Mesothelial cell of epicardium (in vitro differentiated cells): Measurements from ENCODE around the gene HSPA12A. TPM values are rescaled to one million over a fixed set of nuclear protein-coding genes. Genes with fewer than 3 reads are reported as not detected.

Experiments
- DNase-seq, 2 experiments: peaks; one replicate each; pipeline ENCODE4 v3.0.0; 2021; ENCODE audit warnings: low spot score in 2 of 2; ENCODE audit not compliant: unreplicated experiment in 2 of 2
- H3K27ac Mint-ChIP-seq: 2 replicates; pipeline ENCODE4 v1.8.0; 2021; ENCODE audit warnings: mixed read lengths
- H3K27me3 Mint-ChIP-seq: 2 replicates; pipeline ENCODE4 v1.8.0; 2021; ENCODE audit warnings: low read depth, mixed read lengths
- H3K36me3 Mint-ChIP-seq: 2 replicates; pipeline ENCODE4 v1.8.0; 2021; ENCODE audit warnings: mixed read lengths
- H3K4me1 Mint-ChIP-seq: 2 replicates; pipeline ENCODE4 v1.8.0; 2021; ENCODE audit warnings: mixed read lengths
- H3K4me3 Mint-ChIP-seq: 2 replicates; pipeline ENCODE4 v1.8.0; 2021; ENCODE audit warnings: mild to moderate bottlenecking, moderate library complexity, mixed read lengths
- H3K9me3 Mint-ChIP-seq: 2 replicates; pipeline ENCODE4 v1.8.0; 2021; ENCODE audit warnings: mixed read lengths
- total RNA-seq: library from RNA; stranded (reverse); gene quantifications from 3 replicates; pipeline ENCODE4 v1.2.1, GENCODE V29; 2021
- TF ChIP-seq, protein P1 (sequence below): fragments of 200-600 bp; sonication (generic); IDR thresholded peaks from one replicate; pipeline ENCODE4 v1.5.0; 2021; ENCODE audit warnings: antibody characterized with exemption; ENCODE audit not compliant: unreplicated experiment

Gene HSPA12A
- total RNA-seq, 1 donor from 2014 or later = 11.8 TPM

DNA sequence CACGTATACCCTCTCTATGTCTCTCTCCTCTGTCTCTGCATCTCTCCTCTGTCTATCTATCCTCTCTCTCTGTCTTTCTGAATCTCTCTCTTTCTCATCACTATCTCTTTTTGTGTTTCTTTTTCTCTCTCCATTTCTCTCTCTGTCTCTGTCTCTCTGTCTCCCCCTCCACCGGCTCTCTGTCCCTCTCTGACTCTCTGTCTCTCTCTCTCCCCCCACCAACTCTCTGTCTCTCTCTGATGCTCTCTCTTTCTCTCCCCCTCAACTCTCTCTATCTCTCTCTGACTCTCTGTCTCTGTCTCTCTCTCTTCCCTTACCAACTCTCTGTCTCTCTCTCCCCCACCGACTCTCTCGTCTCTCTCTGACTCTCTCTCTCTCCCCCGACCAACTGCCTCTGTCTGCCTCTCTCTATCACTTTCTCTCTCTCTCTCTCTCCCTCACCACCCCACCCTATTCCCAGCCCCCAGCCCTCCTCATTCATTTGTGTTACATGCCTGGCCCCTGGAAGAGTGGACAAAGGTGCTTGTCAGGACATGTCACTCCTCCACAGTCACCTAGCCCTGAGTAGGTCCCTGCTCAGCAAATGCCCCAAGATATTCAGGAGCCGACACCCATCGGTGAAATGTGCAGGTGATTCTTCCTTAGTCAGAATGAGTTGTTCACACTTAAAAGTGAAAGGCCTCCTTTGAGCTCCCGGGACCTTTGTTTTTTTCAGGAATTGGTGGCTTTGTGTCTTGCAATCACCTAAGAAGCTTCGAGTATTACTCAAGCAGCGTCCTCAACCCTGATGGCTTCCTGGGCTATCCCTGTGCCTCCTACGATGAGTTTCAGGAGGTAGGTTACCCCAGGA lies 108.0 kb downstream of the HSPA12A start:
- TF ChIP-seq, protein P1, sequence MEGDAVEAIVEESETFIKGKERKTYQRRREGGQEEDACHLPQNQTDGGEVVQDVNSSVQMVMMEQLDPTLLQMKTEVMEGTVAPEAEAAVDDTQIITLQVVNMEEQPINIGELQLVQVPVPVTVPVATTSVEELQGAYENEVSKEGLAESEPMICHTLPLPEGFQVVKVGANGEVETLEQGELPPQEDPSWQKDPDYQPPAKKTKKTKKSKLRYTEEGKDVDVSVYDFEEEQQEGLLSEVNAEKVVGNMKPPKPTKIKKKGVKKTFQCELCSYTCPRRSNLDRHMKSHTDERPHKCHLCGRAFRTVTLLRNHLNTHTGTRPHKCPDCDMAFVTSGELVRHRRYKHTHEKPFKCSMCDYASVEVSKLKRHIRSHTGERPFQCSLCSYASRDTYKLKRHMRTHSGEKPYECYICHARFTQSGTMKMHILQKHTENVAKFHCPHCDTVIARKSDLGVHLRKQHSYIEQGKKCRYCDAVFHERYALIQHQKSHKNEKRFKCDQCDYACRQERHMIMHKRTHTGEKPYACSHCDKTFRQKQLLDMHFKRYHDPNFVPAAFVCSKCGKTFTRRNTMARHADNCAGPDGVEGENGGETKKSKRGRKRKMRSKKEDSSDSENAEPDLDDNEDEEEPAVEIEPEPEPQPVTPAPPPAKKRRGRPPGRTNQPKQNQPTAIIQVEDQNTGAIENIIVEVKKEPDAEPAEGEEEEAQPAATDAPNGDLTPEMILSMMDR = no peak
- H3K27me3 Mint-ChIP-seq = peaks cover 29% of the 10 kb centered on the region
- DNase-seq = no peak

DNA sequence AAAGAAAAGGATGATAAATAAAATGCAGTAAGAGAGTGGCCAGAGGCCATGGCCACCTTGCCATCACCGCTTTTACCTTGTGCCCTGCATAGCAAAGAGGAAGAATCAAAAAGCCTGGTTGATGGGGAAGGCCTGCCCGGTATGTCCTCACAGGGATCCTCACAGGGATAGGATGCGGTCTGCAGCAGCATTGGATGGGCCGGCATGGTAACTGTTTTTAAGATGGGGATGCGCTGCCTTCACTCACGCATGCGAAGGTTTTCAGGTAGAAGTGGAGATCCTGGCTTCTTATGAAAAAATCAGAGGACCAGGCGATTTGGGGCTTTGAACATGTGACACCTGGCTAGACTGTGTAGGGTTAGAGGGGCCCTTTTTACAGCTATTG lies 109.2 kb downstream of the HSPA12A start:
- Mint-ChIP-seq H3K36me3 (no peaks in the 10 kb centered on the region), H3K4me3 (no peak overlapping the region), H3K27me3 (peaks cover 34% of the 10 kb centered on the region), H3K27ac (no peak overlapping the region), H3K4me1 (no peaks in the 10 kb centered on the region), H3K9me3 (no peaks in the 10 kb centered on the region)
- TF ChIP-seq, protein P1 = no peak
- no peak for DNase-seq

More for the DNA sequence above, 108.0 kb downstream of the HSPA12A start:
- no peak overlapping the region for H3K4me3 Mint-ChIP-seq
- no peak overlapping the region for H3K27ac Mint-ChIP-seq
- peaks cover under 1% of the 10 kb centered on the region for H3K9me3 Mint-ChIP-seq
- H3K36me3 Mint-ChIP-seq = no peaks in the 10 kb centered on the region
- no peaks in the 10 kb centered on the region for H3K4me1 Mint-ChIP-seq

DNA sequence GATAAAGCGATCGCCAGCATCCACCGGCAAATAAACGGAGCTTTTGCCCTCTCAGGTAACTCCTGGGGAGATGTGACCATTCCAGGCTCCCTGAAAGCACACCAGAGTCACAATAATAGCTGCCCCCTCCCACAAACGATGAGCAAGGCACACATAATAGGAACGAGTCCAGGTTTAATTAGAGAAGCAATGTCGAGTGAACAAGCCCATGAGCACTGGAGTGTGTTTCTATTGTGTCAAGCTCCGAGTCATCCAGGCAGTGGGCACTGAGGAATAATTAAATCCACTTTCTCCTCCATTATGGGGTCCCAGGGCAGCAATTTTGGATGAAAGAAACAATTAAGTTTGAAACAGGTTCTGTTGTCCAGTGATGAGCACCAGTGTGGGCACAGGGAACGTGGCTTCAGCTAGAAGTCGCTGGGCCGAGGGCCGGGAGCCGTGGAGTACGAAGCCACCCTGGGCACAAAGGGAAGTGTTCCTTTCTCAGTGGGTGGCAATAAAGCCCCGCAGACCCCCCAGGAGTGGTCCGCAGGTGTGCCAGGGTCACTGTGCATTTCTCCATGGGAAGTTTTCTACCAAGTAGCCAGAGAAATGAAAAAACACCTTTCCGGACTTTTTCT lies 109.7 kb downstream of the HSPA12A start:
- TF ChIP-seq, protein P1 = no peak
- H3K4me1 Mint-ChIP-seq = no peaks in the 10 kb centered on the region
- no peak overlapping the region for H3K4me3 Mint-ChIP-seq
- H3K27me3 Mint-ChIP-seq = peaks cover 31% of the 10 kb centered on the region
- H3K36me3 Mint-ChIP-seq = no peaks in the 10 kb centered on the region
- no peaks in the 10 kb centered on the region for H3K9me3 Mint-ChIP-seq
- H3K27ac Mint-ChIP-seq = no peak overlapping the region
- no peak for DNase-seq

DNA sequence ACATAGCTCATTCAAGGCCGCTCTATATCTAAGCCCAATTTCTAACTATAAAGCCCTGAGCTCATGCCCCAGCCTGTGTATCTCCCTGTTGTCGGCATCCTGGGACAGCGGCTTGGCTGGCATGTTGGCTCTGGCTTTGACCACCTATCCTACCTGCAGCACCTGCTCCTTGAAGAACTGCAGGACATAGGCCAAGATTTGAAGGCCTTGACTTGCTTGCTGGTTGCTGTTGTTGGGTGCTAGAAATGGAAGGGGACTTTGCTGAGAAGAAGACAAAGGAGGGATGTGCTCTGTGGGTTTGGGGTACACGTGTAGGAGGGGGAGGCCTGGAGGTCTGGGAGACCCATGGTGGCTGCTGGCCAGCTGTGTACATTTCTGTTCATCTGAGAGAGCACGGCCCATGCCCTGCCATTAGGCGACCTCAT lies 110.5 kb downstream of the HSPA12A start:
- Mint-ChIP-seq H3K36me3 (no peaks in the 10 kb centered on the region), H3K4me3 (no peak overlapping the region), H3K27me3 (peaks cover 33% of the 10 kb centered on the region), H3K4me1 (no peaks in the 10 kb centered on the region), H3K9me3 (no peaks in the 10 kb centered on the region), H3K27ac (no peak overlapping the region)
- TF ChIP-seq, protein P1 = no peak
- no peak for DNase-seq

DNA sequence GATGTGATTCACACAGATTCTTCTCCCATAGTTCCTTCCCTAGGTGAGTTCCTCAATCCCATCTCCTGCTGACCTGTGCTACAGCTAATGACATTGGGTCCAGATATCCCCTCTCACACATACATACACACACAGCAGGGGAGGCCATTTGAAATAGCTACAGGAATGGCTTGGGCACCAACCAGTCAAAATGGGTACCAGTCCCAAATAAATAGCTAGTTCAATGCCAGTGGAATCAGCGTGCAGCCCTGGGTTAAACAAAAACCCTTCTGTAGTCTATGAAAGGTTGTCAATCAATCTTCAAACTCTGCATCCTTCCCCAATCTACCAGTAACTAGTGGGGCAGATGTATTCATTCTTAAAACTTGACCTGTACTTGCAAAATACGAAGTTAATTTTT lies 112.3 kb downstream of the HSPA12A start:
- no peak overlapping the region for H3K27ac Mint-ChIP-seq
- H3K4me3 Mint-ChIP-seq = no peak overlapping the region
- peaks cover 39% of the 10 kb centered on the region for H3K27me3 Mint-ChIP-seq
- H3K4me1 Mint-ChIP-seq = no peaks in the 10 kb centered on the region
- H3K9me3 Mint-ChIP-seq = no peaks in the 10 kb centered on the region
- TF ChIP-seq, protein P1 = no peak
- no peak for DNase-seq
- H3K36me3 Mint-ChIP-seq = no peaks in the 10 kb centered on the region
